Skin of body (tissue), 2 donors: ENCODE results near the gene INCA1. TPM values are rescaled to one million over a fixed set of nuclear protein-coding genes. Genes with fewer than 3 reads are reported as not detected.

Experiments
- small RNA-seq: library from RNA; depleted of rRNA; stranded (forward); fragments of <200 nt; gene quantifications from one replicate; pipeline ENCODE3, GENCODE V24; 2014; ENCODE audit warnings: low replicate concordance
- total RNA-seq: library from RNA; depleted of rRNA; stranded (reverse); fragments of >200 nt; gene quantifications from one replicate; pipeline ENCODE4 v1.2.3, GENCODE V29; 2014

INCA1 gene
- total RNA-seq, 1 donor from 2014 or later: 0.20 TPM

Small RNA genes within 50 kb of the gene (small RNA-seq; reads per million reads assigned to genes)
- not detected for gene MIR6864
- gene MIR6865: not detected

Other genes with a start within 250 kb of the INCA1 start
- not detected for gene TM4SF5, start 225.6 kb downstream of the INCA1 start, total RNA-seq
- 1.6 TPM for gene VMO1, start 211.2 kb downstream of the INCA1 start, total RNA-seq
- not detected for gene GLTPD2, start 208.6 kb downstream of the INCA1 start, total RNA-seq
- gene PSMB6, start 201.4 kb downstream of the INCA1 start, total RNA-seq: 78.3 TPM
- gene PLD2, start 190.4 kb downstream of the INCA1 start, total RNA-seq: 24.5 TPM
- 40.9 TPM for gene MINK1, start 164.2 kb downstream of the INCA1 start, total RNA-seq
- 6.0 TPM for gene C17orf107, start 98.0 kb downstream of the INCA1 start, total RNA-seq
- gene CHRNE, start 94.4 kb downstream of the INCA1 start, total RNA-seq: 0.69 TPM
- 0.10 TPM for gene GP1BA, start 65.2 kb downstream of the INCA1 start, total RNA-seq
- 34.2 TPM for gene SLC25A11, start 57.5 kb downstream of the INCA1 start, total RNA-seq
- gene RNF167, start 57.3 kb downstream of the INCA1 start, total RNA-seq: 20.6 TPM
- gene PFN1, start 49.0 kb downstream of the INCA1 start, total RNA-seq: 160 TPM
- gene ENO3, start 46.4 kb downstream of the INCA1 start, total RNA-seq: 378 TPM
- gene SPAG7, start 29.7 kb downstream of the INCA1 start, total RNA-seq: 40.7 TPM
- 17.8 TPM for gene CAMTA2, start 9.8 kb downstream of the INCA1 start, total RNA-seq
- gene KIF1C, start 428 bp upstream of the INCA1 start, total RNA-seq: 29.1 TPM
- 0.59 TPM for gene SLC52A1, start 37.9 kb upstream of the INCA1 start, total RNA-seq
- 3.1 TPM for gene ZFP3, start 80.9 kb upstream of the INCA1 start, total RNA-seq
- gene ZNF232, start 114.4 kb upstream of the INCA1 start, total RNA-seq: 7.3 TPM
- 0.20 TPM for gene USP6, start 118.5 kb upstream of the INCA1 start, total RNA-seq
- 10.2 TPM for gene ZNF594, start 194.3 kb upstream of the INCA1 start, total RNA-seq
- 0.99 TPM for gene SCIMP, start 237.3 kb upstream of the INCA1 start, total RNA-seq